Measurements from ENCODE around the gene M1AP.
A peak's percentile ranks its signal among the peaks of the same experiment; 100 is the strongest.

- TF ChIP-seq CTCF (IDR thresholded peaks at IDR 0.05; ENCODE audit: low read length) (peak; percentile 14; the same call in 1 of the 2 replicates), EZH2 (optimal IDR thresholded peaks at IDR 0.05; ENCODE audit: low read depth, low read length) (no peak)
Measured at GRCh38 chr2:74528600-74529356, 119.4 kb downstream of the M1AP start.

All from MM.1S (cell line).